Anterior cingulate cortex (tissue), 58 donors: Measurements from ENCODE around the gene LAMA3.
"Not testable (repeated sequence)": the region's sequence is repeated elsewhere in the genome, so short reads cannot be mapped to it uniquely, and the experiment has no call there.

Source experiments
- DNase-seq, 58 donors: peaks; one replicate each; lab custom pipeline; 2025; lab: John Stamatoyannopoulos, UW

LAMA3 gene

GRCh38 chr18:23702606-23703005, 13.4 kb downstream of the LAMA3 start:
- no peak for DNase-seq

- peak in 1 of 58 donors; percentile 2 for DNase-seq
These were observed 14.1 kb downstream of the LAMA3 start for GRCh38 chr18:23703057-23703986.

- no peak for DNase-seq
These were observed 14.7 kb downstream of the LAMA3 start for GRCh38 chr18:23703987-23704384.

GRCh38 chr18:23704806-23705205, 15.6 kb downstream of the LAMA3 start:
- no peak for DNase-seq

- no peak for DNase-seq
These were observed 17.9 kb downstream of the LAMA3 start for GRCh38 chr18:23706971-23707640.

- no peak for DNase-seq
These were observed 20.8 kb downstream of the LAMA3 start for GRCh38 chr18:23710068-23710527.

GRCh38 chr18:23710946-23711345, 21.7 kb downstream of the LAMA3 start:
- no peak for DNase-seq

GRCh38 chr18:23711426-23711825, 22.2 kb downstream of the LAMA3 start:
- no peak for DNase-seq

GRCh38 chr18:23712445-23712844, 23.2 kb downstream of the LAMA3 start:
- DNase-seq: no peak

GRCh38 chr18:23714576-23714975, 25.3 kb downstream of the LAMA3 start:
- no peak for DNase-seq

GRCh38 chr18:23716079-23716478, 26.8 kb downstream of the LAMA3 start:
- not testable (repeated sequence) for DNase-seq

GRCh38 chr18:23716516-23716915, 27.3 kb downstream of the LAMA3 start:
- peak in 25 of 58 donors; percentile 2 to 60 (median 10) for DNase-seq

- DNase-seq: no peak
These were observed 27.7 kb downstream of the LAMA3 start for GRCh38 chr18:23716966-23717365.

GRCh38 chr18:23718243-23718720, 29.0 kb downstream of the LAMA3 start:
- DNase-seq: no peak

- no peak for DNase-seq
These were observed 29.5 kb downstream of the LAMA3 start for GRCh38 chr18:23718731-23719130.

GRCh38 chr18:23719634-23720201, 30.5 kb downstream of the LAMA3 start:
- no peak for DNase-seq

- no peak for DNase-seq
These were observed 32.6 kb downstream of the LAMA3 start for GRCh38 chr18:23721696-23722480.

- DNase-seq: no peak
These were observed 33.4 kb downstream of the LAMA3 start for GRCh38 chr18:23722646-23723045.

GRCh38 chr18:23723121-23723520, 33.9 kb downstream of the LAMA3 start:
- no peak for DNase-seq

GRCh38 chr18:23724681-23725080, 35.4 kb downstream of the LAMA3 start:
- DNase-seq: no peak
